ENCODE results near the gene LIMA1.
A peak's percentile ranks its signal among the peaks of the same experiment; 100 is the strongest.
"Not testable (repeated sequence)": the region's sequence is repeated elsewhere in the genome, so short reads cannot be mapped to it uniquely, and the experiment has no call there.

Gene LIMA1

DNA sequence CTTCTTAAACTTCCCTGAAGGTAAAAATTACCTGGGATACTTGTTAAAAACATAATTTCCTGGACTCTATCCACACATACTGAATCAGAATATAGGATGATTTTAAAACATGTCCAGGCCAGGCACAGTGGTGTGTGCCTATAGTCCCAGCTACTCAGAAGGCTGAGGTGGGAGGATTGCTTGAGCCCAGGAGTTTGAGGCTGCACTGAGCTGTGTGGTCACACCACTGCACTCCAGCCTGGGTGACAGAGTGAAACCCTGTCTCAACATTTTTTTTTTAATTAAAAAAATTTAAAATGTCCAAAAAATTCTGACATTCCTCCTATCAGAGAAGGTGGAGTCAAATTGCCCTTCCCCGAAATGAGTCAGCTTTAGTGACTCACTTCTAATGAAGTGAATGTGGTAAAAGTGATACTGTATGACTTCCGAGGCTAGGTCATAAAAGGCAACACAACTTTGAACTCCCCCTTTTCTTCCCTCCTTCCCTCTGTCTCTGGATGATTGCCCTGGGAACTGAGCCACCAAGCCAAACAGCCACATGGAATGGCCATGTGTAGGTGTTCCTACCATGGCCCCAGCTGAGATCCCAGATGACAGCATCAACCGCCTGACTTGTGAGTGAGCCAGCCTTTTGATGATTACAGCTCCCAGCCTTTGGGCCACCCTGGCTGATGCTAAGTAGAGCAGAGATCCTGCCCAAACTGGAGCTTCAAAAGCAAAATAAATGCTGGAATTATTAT lies 36.3 kb downstream of the LIMA1 start:
- DNase-seq = no peak

DNA sequence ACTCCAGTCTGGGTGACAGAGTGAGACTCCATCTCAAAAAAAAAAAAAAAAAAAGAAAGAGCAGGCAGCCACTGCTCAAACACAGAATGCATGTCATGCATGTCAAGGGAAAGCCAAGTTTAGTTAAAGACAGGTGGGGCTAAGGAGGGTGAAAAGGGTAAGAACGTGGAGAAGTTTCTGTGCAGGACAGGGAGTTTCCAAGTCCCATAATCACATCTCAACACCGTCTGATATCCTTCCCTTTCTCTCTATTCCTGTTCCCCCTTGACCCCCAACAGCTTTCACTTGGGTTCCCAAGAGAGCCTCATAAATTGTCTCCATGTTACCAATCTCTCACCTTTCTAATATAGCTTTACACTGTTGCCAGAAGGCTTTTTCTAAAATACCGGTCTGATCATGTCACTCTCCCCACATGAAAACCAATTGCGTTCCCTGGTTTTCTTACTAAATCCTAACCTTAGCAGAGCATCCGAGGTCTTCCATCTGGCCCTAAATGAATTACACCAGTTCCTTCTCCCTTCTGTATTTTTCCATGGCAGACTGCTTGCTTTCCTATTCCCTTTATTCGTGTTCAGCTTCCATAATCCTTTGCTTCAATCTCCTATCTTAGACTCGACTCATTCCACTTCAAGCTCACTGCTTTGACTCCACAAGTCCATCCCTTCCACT lies 37.0 kb downstream of the LIMA1 start:
- DNase-seq = no peak

DNA sequence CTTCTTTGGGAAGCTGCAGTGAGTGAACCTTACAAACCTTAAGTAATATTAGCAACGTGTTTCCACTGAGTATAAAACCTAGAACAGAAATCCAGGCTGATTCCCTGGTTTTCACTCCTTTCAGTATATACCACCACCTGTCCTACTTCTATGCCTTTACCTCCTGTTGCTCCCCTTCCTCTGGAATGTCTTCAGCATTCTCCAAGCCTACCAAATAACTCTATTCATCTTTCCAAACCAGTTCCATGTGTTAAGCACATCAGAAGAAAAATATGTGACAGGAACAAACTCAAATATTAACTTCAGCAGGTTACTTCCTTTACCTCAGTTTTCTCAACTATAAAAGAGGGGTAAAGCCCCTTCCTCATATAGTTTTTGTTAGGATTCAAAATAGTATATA lies 39.8 kb downstream of the LIMA1 start:
- no peak for DNase-seq

DNA sequence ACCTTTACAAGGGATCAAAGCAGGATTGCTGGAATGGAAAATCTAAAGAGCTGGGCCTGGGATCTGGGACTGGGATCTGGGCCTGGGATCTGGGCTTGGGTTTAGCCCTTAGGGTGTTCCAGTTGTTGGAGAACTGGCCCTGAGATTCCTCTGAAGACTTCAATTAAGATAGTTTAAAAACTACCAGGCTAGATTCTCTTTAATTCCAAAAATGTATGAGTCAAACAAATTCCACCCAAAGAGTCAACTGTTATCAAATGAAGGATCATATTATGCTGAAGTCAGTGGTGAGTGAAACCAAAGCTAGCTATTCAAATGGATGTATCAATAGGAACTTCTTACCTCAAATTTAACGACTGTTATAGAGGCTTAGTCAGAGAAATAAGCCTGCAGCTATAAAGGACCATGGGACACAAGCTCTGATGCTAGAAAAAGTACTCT lies 40.5 kb downstream of the LIMA1 start:
- no peak for DNase-seq

DNA sequence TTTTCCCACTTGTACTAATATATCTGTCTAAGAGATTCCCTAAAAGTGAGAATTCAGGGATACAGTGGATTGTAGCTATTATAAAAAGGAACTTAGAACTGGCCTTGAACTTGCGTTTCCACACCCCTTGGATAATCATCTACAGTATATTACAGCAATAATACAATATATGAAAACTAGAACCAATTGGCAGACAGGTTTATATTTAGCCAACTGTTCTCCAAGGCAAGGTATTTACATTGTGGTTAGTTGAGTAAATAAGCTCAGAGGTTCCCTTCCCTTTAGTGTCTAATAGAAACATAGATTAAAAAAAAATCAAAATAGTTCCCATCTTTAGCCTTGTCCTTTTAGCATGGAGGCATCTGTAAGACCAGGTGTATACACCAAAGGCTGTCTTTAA lies 42.1 kb downstream of the LIMA1 start:
- no peak for DNase-seq

DNA sequence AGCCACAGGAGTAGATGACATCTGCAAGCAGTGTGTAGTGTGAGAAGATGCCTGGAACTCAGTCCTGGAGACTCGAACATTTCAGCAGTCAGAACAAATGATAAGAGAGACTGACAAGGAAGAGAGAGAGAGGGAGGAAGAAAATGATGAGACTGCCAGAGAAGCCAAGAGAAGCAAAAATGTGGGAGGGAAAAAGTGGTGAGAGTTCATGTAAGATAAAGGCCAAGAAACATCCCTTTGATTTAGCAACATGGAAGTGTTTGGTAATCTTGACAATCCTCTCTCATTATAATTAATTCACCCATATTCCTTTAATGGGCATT lies 42.6 kb downstream of the LIMA1 start:
- no peak for DNase-seq

DNA sequence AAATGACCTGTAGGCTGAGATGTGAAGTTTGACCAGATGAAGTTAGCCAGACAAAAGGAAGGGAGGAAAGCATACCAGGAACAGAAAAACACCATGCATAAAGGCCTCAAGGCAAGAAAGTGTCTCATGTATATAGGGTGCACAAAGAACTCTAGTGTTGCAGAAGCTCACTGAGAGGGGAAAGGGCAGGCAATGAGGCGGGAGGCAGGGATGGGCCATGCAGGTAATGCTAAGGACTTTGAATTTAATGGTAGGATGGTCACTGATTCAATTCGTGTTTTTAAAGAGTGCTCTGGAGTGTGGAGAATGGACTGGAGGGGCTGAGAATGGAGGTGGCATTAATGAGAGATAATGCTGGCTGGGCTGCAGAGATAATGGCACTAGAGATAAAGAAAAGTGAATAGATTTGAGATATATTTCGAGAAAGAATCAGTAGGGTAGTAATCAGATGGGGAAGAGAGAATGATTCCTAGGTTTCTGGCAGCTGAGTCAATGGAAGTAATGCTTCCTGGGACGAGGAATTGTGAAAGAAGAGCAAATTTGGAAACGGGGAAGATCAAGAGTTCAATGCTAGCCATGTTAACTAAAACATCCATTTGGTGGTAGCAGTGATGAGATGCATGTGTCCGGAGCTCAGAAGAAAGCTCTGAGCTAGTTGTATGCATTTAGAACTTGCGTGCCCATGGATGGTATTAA lies 43.1 kb downstream of the LIMA1 start:
- no peak for DNase-seq

DNA sequence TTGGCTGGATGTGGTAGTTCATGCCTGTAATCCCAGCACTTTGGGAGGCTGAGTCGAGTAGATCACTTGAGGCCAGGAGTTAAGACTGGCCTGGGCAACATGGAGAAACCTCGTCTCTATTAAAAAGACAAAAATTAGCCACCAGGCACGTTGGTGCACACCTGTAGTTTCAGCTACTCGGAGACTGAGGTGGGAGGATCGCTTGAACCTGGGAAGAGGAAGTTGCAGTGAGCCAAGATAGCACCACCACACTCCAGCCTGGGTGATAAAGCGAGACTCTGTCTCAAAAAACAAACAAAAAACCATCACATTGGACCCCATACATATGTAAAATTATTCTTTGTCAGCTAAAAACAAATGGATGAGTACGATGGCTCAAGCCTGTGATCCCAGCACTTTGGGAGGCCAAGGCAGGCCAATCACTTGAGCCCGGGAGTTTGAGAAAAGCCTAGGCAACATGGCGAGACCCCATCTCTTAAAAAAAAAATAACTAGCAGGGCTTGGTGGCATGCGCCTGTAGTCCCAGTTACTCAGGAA lies 43.9 kb downstream of the LIMA1 start:
- no peak for DNase-seq

DNA sequence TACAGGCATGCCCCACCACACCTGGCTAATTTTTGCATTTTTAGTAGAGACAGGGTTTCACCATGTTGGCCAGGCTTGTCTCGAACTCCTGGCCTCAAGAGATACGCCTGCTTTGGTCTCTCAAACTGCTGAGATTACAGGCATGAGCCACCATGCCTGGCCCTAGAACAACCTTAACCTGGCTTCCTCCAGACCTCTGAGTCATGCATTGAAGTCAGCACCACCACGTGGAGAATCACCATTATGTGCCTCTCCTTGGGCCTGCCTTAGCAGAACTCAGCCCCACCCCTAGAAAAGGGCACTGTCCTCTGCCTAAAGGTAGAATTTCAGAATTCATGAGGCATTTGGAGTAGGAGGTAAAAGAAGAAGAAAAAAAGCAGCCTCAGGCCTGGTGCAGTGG lies 49.0 kb downstream of the LIMA1 start:
- no peak for DNase-seq

DNA sequence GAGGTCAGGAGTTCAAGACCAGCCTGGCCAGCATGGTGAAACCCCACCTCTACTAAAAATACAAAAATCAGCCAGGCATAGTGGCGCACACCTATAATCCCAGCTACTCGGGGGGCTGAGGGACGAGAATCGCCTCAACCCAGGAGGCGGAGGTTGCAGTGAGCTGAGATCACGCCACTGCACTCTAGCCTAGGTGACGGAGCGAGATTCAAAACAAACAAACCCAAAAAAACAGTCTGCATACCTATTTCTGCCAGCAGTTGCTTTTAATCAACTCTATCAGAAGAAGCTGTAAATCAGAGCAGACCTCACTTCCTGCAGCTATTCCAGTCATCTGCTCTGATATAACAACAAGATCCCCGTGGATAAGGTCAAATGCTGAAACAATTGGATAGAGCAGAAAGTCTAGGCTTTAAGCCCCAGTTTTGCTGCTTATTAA lies 50.5 kb downstream of the LIMA1 start:
- DNase-seq = no peak

DNA sequence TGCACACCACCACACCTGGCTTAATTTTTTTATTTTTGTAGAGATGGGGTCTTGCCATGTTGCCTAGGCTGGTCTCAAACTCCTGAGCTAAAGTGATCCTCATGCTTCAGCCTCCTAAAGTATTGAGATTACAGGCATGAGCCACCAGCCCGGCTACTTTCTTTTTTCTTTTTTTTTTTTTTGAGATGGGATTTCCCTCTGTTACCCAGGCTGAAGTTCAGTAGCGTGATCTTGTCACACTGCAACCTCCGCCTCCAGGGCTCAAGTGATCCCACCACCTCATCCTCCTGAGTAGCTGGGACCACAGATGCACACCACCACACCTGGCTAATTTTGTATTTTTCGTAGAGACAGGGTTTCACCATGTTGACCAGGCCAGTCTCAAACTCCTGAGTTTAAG lies 51.1 kb downstream of the LIMA1 start:
- no peak for DNase-seq

DNA sequence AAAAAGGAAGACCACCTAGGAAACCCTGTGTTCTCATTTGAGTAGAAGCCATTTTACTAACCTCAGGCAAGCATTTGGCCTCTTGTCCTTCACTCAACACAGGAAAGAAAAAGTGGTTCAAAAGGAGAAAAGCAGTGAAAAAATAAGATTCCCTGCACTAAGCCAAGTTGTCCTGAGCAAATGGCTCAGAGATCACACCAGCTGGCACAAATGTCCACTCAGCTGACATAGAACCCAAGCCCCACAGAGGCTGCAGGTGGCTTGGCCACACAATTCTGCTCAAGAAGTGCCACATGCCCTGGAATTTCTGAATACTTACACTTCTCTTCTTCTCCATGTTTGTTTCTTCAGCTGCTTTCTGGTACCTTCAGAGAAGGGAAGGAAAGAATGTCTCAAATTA lies 52.0 kb downstream of the LIMA1 start:
- no peak for DNase-seq

DNA sequence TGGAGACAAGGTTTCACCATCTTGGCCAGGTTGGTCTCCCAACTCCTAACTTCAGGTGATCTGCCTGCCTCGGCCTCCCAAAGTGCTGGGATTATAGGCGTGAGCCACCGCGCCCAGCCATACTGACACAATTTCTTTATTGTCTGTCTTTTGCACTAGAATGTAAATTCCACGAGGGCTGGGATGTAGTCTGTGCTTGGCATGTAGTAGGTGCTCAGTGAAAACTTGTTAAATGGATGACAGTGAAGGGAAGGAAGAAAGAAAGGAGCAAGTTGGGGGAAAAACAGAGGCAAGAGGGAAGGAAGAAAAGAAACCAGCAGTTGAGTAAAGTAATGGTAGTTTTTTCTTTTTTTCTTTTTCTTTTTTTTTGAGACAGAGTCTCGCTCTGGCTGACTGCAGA lies 53.1 kb downstream of the LIMA1 start:
- DNase-seq = no peak

DNA sequence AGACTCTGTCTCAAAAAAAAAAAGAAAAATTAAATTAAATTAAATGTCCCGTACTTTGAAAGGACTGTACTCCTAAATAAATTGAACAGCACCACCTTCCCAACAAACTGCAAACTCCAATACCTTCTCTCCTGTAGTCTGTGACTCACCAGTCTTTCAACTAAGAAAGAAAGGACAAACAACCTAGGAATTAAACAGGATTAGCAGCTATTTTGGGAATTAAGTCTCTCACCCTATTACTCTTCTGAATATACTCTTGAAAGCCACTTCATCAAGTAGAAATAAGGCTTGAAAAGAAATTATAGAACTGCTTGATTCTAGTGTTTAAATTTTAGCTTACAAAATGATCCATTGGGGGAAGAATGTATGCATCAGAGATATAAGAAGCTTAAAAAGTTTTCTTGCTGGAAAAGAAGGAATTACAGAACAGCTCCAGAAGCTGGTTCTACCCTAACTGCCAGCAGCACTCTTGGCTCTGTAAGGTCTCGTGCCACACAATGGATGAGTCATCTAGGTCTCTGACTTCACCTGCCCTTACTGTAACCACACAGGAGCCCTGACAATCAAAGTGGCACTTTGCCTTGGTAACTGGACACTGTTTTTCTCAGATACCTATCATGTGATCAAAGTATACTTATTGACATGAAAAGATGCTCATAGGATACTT lies 59.2 kb downstream of the LIMA1 start:
- peak; percentile 46 to 82 for DNase-seq

DNA sequence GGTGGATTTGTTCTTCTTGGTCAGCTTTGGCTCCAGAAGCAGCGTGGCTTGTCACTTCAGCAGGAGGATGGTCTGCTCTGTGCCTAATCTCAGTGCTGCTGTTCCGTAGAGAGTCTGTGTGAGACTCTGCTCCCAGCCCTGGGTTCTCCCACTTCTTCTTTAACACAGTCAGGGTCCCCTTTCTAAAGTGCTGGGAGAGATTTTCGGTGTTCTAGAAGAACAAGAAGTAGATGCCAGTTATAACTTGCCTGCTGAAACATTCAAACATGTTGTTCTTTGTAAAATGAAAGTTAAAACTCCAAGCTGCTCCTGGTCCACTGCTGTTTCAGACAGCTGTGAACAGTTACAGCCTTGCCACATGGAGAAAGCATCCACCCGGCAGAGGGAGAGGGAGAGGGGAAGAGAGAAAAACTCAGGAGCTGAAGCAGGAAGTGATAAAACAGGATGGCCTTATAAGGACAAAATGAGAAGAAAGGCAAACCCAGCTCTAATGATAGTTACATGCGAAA lies 61.0 kb downstream of the LIMA1 start:
- peak in 1 of 2 experiments; percentile 39 for DNase-seq

DNA sequence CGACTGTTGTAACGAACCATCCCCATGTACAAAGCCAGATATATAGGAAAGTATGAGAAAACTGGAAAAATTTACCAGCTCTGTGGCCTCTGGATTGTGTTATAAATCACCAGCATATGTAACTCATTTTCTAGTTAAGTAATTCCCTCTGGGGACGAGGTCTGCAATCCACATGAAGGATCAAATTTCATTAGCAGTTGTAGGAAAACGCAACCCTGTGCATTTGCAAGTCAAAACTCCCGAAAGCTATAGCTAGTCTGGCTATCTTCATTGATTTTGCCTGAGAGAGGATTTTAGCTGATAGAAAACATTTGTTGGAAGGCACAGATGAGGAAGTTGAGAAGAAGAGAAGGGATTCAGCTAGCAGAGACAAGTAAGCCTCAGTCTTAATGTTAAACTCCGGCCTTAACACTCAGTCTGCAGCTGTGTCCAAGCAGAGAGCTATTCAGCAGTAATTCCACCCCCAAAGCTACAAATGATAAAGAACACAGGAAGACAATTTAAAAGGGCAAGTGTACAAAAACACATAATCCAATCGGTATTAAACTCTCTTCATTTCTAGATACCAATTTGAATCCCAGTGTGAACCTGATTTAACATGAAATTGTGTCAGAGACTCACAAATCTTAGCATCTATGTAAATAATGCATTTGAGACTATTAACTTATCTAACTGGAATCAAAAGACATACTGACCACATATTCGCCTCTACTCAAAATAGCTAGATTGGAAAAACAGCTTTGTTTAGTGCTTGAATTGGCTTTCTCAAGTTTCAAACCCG lies 61.9 kb downstream of the LIMA1 start:
- peak; percentile 54 to 63 for DNase-seq

DNA sequence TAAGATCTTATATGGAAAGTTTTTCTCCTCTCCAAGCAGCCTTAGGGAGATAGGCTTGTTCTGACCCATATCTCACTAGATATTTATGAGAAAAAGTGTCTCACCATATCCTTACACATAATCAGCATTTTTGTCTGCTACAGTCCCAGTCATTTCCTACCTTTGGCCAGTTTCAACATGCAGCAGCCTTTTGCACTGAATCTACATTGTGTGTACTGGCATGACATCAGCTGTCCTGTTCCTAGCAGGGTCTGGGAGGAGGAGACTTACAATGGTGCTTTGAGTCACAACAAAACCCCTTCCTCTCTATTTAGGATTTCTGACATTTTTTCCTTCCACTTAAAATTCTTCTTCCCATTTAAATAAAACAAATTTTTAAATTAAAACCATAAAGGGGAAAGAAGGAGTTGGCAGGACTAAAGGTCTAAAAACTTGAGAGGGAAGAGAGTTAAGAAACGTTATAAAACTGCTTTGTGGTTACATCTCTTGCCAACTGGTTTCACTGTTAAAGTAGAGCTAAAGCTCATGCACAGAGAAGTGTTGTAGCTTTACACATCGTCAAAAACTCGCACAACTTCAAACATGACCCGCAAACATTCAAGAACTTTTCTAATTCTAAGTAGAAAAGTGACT lies 62.8 kb downstream of the LIMA1 start:
- DNase-seq = no peak

DNA sequence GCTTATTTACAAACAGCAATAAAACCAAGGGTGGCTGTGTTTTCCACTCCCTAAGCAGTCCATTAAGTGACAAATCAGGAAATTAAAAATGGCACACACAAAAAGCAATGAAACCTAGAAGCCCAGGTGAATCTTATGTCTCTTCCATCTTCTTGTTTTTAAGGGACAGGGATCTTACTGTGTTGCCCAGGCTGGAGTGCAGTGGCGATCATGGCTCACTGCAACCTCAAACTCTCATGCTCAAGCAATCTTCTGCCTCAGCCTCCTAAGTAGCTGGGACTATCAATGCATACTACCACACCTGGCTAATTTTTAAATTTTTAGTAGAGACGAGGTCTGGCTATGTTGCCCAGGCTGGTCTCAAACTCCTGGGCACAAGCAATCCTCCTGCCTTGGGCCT lies 63.8 kb downstream of the LIMA1 start:
- DNase-seq = no peak

DNA sequence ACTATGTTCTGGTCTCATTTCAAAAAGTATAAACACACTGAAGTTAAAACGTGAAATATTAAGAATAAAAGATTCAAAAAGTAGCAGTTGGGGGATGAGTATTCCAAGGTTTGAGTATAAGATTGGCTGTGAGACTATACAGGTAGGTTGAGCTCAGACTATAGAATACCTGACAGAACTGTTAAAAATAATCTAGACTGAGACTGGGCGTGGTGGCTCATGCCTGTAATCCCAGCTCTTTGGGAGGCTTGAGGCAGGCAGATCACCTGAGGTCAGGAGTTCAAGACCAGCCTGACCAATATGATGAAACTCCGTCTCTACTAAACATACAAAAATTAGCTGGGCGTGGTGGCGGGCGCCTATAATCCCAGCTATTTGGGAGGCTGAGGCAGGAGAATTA lies 64.3 kb downstream of the LIMA1 start:
- not testable (repeated sequence) for DNase-seq

DNA sequence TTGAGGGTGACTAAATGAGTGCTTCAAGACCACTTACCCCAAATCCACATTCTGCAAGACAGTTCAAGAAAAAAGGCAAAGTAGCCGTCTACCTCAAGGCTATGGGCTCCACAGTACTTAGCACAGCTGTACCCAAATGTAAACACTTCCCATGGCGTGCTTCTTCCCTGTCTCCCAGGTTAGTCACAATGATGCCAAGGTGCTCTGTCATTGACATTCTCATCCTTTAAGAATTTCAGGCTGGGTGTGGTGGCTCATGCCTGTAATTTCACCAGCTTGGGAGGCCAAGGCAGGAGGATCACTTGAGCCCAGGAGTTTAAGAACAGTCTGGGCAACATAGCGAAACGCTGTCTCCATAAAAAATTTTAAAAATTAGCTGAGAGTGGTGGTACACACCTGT lies 64.9 kb downstream of the LIMA1 start:
- no peak for DNase-seq

DNA sequence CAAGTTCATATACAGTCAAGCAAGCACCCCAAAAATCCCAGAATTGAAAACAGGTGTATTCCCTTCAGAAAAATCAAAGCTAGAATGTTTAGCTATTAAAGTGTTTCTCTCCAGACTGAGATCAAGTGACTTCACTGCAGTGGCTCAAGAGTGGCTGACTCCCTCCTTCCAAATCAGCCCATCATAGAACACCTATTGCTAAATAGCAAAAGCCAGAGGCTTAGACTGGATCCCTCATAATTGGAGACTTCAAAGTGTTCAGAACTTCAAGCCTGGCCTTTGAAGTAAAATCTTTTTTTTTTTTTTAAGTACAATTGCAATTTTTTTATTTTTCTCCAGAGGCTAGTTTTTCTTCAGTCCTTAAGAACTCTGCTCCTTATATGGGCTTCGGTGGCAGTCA lies 66.1 kb downstream of the LIMA1 start:
- DNase-seq = no peak

DNA sequence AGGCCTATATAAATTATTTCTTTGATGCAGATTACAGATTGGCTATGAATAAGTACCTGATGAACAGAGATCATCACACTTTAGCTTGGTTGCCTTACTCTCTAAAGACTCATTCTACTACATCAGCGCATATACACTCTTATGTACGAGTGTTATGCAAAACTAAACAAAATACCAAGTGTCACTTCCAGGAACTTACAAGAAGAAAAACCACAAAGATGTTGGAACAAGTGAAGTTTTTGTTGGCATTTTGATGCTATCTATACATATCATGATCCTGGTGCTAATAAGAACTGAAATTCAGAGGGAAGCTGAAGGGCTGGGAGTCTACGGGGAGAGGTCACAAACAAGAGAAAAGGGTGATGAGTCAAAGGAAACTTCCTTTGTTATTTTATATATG lies 68.3 kb downstream of the LIMA1 start:
- no peak for DNase-seq
